Body of pancreas (tissue), 4 donors: ENCODE results near the gene EFNA5.

Experiments used
- POLR2A ChIP-seq, 3 donors: fragments of 450-650 bp; IDR thresholded peaks; one replicate each; pipeline ENCODE4 v1.6.1; 2016; ENCODE audit warnings: antibody characterized with exemption in 3 of 3, mild to moderate bottlenecking in 2 of 3
- TF ChIP-seq, protein P1 (sequence below), 7 experiments: fragments of 450-650 bp in 4 of 7; fragments of 200-600 bp in 3 of 7; sonication (generic) in 3 of 7; IDR thresholded peaks; one replicate each; pipeline ENCODE4 v1.5.1; 2016 to 2019; ENCODE audit warnings: antibody characterized with exemption in 7 of 7

DNA sequence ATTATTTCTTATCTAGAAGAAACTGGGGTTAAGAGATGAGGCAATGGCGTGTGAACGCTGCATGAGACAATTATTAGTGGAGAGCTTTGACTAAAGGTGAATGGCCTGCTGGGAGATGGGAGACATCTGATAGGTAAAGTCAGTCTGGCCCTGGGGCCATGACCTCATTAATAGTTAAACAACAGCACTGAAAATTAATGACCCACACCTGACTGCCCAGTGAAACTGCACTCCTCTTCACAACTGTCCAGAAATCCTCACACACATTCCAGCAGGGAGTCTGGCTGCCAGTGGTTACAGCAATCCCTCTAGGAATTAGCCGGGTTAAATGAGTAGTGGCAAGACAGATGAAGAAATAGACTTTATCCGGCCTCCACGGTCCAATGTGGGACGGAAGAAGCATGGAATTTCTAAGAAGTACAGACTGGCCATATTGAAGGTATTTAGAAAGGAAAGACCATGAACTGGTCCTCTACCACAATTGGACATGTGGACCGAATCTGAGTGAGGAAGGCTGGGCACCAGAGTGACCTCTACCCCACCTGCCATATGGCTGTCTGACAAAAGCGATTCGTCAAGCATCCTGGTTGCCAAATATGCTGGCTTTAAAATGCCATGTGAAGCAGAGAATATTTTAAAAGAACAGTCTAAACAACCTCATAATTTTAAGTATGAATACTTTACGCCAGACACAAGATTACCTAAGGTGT, 138.4 kb downstream of the EFNA5 start:
- TF ChIP-seq, protein P1, sequence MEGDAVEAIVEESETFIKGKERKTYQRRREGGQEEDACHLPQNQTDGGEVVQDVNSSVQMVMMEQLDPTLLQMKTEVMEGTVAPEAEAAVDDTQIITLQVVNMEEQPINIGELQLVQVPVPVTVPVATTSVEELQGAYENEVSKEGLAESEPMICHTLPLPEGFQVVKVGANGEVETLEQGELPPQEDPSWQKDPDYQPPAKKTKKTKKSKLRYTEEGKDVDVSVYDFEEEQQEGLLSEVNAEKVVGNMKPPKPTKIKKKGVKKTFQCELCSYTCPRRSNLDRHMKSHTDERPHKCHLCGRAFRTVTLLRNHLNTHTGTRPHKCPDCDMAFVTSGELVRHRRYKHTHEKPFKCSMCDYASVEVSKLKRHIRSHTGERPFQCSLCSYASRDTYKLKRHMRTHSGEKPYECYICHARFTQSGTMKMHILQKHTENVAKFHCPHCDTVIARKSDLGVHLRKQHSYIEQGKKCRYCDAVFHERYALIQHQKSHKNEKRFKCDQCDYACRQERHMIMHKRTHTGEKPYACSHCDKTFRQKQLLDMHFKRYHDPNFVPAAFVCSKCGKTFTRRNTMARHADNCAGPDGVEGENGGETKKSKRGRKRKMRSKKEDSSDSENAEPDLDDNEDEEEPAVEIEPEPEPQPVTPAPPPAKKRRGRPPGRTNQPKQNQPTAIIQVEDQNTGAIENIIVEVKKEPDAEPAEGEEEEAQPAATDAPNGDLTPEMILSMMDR (IDR thresholded peaks at IDR 0.05) = no peak
- no peak for TF ChIP-seq POLR2A (IDR thresholded peaks at IDR 0.05)
